MM.1S (cell line): ENCODE measurements around the gene C17orf113.

Experiments used
- DNase-seq: peaks from one replicate; pipeline ENCODE4 v3.0.0-alpha.2; 2015
- H2AFZ ChIP-seq: fragments of 300-600 bp; sonication (generic); 2 replicates; pipeline ENCODE4 v1.6.0; 2016; ENCODE audit warnings: antibody characterized with exemption, low read length
- H3F3A ChIP-seq: fragments of 300-600 bp; sonication (generic); 2 replicates; pipeline ENCODE4 v1.6.1; 2016; ENCODE audit warnings: mild to moderate bottlenecking, antibody characterized with exemption, low read length, moderate library complexity, mixed read lengths; ENCODE audit not compliant: insufficient read depth
- H3K27ac ChIP-seq: fragments of 300-600 bp; sonication (generic); 2 replicates; pipeline ENCODE4 v1.5.1; 2016; ENCODE audit warnings: mild to moderate bottlenecking, low read length
- H3K27me3 ChIP-seq: fragments of 300-600 bp; sonication (generic); replicated peaks from 2 replicates; pipeline ENCODE4 v1.6.0; 2016; ENCODE audit warnings: low read length; ENCODE audit not compliant: insufficient read depth
- H3K36me3 ChIP-seq: fragments of 300-600 bp; sonication (generic); replicated peaks from 2 replicates; pipeline ENCODE4 v1.6.1; 2016; ENCODE audit warnings: mild to moderate bottlenecking, low read length, mixed read lengths; ENCODE audit not compliant: insufficient read depth
- H3K4me1 ChIP-seq: fragments of 300-600 bp; sonication (generic); 2 replicates; pipeline ENCODE4 v1.6.1; 2016; ENCODE audit warnings: low read length, mixed read lengths
- H3K4me2 ChIP-seq: fragments of 300-600 bp; sonication (generic); 2 replicates; pipeline ENCODE4 v1.6.0; 2016; ENCODE audit warnings: low read depth, low read length
- H3K4me3 ChIP-seq: fragments of 300-600 bp; sonication (generic); 2 replicates; pipeline ENCODE4 v1.5.1; 2016; ENCODE audit warnings: low read length, mixed read lengths
- H3K79me2 ChIP-seq: fragments of 300-600 bp; sonication (generic); 2 replicates; pipeline ENCODE4 v1.6.1; 2016; ENCODE audit warnings: mixed run types, low read length, mixed read lengths
- H3K9ac ChIP-seq: fragments of 300-600 bp; sonication (generic); 2 replicates; pipeline ENCODE4 v1.6.1; 2016; ENCODE audit warnings: low read length, mixed read lengths
- H3K9me2 ChIP-seq: fragments of 300-600 bp; sonication (generic); replicated peaks from 2 replicates; pipeline ENCODE4 v1.6.1; 2016; ENCODE audit warnings: mild to moderate bottlenecking, low read length, mixed read lengths; ENCODE audit not compliant: insufficient read depth
- H3K9me3 ChIP-seq: fragments of 300-600 bp; sonication (generic); replicated peaks from 2 replicates; pipeline ENCODE4 v1.6.1; 2016; ENCODE audit warnings: mild to moderate bottlenecking, low read length, mixed read lengths; ENCODE audit not compliant: insufficient read depth
- H4K20me1 ChIP-seq: fragments of 300-600 bp; sonication (generic); 2 replicates; pipeline ENCODE4 v1.6.1; 2016; ENCODE audit warnings: mild to moderate bottlenecking, low read length, moderate library complexity, mixed read lengths; ENCODE audit not compliant: insufficient read depth
- EZH2 ChIP-seq: fragments of 300-600 bp; sonication (generic); optimal IDR thresholded peaks from 2 replicates; pipeline ENCODE3; 2017; ENCODE audit warnings: low read depth, mild to moderate bottlenecking, antibody characterized with exemption, low read length, mixed read lengths
- EZH2phosphoT487 ChIP-seq: fragments of 300-600 bp; sonication (generic); IDR thresholded peaks from 2 replicates; pipeline ENCODE4 v1.6.1; 2018; ENCODE audit warnings: antibody characterized with exemption, low read length
- TF ChIP-seq, protein P1 (sequence below): fragments of 300-600 bp; sonication (generic); IDR thresholded peaks from 2 replicates; pipeline ENCODE4 v1.5.1; 2016; ENCODE audit warnings: antibody characterized with exemption, low read length, mixed read lengths

C17orf113 gene

DNA sequence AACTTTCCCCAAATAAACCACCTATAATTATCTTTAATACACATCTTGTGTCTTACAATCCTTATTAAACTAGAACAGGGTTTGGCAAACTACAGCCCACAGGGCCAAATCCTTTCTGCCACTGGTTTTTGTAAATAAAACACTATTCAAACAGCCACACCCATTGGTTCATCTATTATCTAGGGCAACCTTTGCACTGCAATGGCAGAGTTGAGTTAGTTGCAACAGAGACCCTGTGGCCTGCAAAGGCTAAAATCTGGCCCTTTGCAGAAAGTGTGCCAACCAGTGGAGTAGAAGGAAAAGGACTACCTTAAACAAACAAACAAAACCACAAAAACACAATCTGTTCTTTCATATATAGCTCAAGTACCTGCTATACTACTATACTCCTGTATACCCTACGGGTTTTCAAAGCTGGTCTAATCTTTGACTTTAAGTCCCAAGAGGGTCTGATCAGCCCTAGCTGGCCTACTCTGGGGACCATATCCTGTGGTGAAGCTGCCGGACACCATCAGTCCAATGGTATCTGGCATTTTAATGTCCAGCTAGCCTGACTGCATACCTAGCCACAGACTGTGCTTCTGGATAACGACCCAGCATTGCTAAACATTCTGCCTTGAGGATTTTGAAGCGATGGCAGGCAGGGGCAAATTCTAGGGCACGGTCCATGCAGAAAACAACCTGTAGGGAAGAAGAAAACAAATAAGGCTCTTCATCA lies 60.5 kb downstream of the C17orf113 start:
- Histone ChIP-seq H3K4me2 (no peak overlapping the region), H4K20me1 (no peaks in the 10 kb centered on the region), H3K4me1 (peaks cover 30% of the 10 kb centered on the region), H3K9ac (no peak overlapping the region), H3K9me2 (no peaks in the 10 kb centered on the region), H3K36me3 (peaks cover 22% of the 10 kb centered on the region), H3K9me3 (no peaks in the 10 kb centered on the region), H2AFZ (no peak overlapping the region), H3K4me3 (no peak overlapping the region), H3F3A (peaks cover 13% of the 10 kb centered on the region), H3K27me3 (no peaks in the 10 kb centered on the region), H3K79me2 (peaks cover 30% of the 10 kb centered on the region), H3K27ac (no peak overlapping the region)
- DNase-seq: no peak
- no peak for TF ChIP-seq EZH2phosphoT487
- TF ChIP-seq, protein P1, sequence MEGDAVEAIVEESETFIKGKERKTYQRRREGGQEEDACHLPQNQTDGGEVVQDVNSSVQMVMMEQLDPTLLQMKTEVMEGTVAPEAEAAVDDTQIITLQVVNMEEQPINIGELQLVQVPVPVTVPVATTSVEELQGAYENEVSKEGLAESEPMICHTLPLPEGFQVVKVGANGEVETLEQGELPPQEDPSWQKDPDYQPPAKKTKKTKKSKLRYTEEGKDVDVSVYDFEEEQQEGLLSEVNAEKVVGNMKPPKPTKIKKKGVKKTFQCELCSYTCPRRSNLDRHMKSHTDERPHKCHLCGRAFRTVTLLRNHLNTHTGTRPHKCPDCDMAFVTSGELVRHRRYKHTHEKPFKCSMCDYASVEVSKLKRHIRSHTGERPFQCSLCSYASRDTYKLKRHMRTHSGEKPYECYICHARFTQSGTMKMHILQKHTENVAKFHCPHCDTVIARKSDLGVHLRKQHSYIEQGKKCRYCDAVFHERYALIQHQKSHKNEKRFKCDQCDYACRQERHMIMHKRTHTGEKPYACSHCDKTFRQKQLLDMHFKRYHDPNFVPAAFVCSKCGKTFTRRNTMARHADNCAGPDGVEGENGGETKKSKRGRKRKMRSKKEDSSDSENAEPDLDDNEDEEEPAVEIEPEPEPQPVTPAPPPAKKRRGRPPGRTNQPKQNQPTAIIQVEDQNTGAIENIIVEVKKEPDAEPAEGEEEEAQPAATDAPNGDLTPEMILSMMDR: no peak
- no peak for TF ChIP-seq EZH2

DNA sequence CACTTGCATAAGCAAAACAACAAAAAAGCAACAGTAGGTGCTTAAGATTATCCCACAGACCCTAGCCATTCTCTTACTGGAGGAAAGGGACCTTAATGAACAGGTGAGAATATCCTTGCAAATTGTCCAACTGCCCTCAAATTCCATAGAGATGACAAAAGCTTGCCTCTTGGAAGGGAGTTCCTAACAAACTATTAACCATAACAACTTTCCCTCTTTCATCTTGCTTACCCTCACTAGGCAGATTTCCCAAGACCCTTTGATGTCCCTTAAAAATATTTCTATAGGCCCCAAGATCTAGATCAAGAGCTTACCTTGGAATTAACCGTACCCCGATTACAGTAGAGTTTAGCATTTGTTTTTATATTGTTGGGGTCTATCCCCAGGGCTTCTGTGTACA lies 62.0 kb downstream of the C17orf113 start:
- Histone ChIP-seq H3K27me3 (no peaks in the 10 kb centered on the region), H2AFZ (no peak overlapping the region), H3K27ac (no peak overlapping the region), H3K9me3 (no peaks in the 10 kb centered on the region), H3K36me3 (peaks cover 19% of the 10 kb centered on the region), H3K4me2 (no peak overlapping the region), H3K9me2 (no peaks in the 10 kb centered on the region), H3K4me3 (no peak overlapping the region), H3K4me1 (peaks cover 27% of the 10 kb centered on the region), H3F3A (peaks cover 13% of the 10 kb centered on the region), H4K20me1 (no peaks in the 10 kb centered on the region), H3K9ac (no peak overlapping the region), H3K79me2 (peaks cover 21% of the 10 kb centered on the region)
- TF ChIP-seq EZH2 (no peak), EZH2phosphoT487 (no peak)
- TF ChIP-seq, protein P1: no peak
- no peak for DNase-seq
